Activated CD8-positive, alpha-beta T cell treated with anti-CD3 and anti-CD28 coated beads, Interleukin-2, amount 10 ng/mL, durations not matched to agents 7 days and 5 days (primary cell): Measurements from ENCODE around the gene YWHAQ. TPM values are rescaled to one million over a fixed set of nuclear protein-coding genes. Genes with fewer than 3 reads are reported as not detected.

Source experiments
- ATAC-seq: fragments of 150-1000 bp; cut with Tn5 transposase; one replicate; pipeline ENCODE4 v1.10.0; 2021; ENCODE audit warnings: moderate library complexity
- CTCF ChIA-PET: fragments of 350-600 bp; sonication (Branson Sonifier 250); formaldehyde crosslinking; loops from one replicate; lab custom pipeline; 2021; ENCODE audit warnings: antibody characterized with exemption; lab: Charles Lee
- POLR2A ChIA-PET: fragments of 350-600 bp; sonication (Branson Sonifier 250); formaldehyde crosslinking; loops from one replicate; lab custom pipeline; 2021; ENCODE audit warnings: antibody characterized with exemption; lab: Charles Lee
- DNase-seq: peaks from one replicate; pipeline ENCODE4 v3.0.0-alpha.2; 2020
- H3K27ac Mint-ChIP-seq: one replicate; pipeline ENCODE4 v1.8.0; 2021; ENCODE audit warnings: mild to moderate bottlenecking, mixed read lengths
- H3K27me3 Mint-ChIP-seq: one replicate; pipeline ENCODE4 v1.8.0; 2021; ENCODE audit warnings: low read depth, mixed read lengths
- H3K36me3 Mint-ChIP-seq: one replicate; pipeline ENCODE4 v1.8.0; 2021; ENCODE audit warnings: low read depth, mixed read lengths
- H3K4me1 Mint-ChIP-seq: one replicate; pipeline ENCODE4 v1.8.0; 2021; ENCODE audit warnings: low read depth, mixed read lengths
- H3K4me3 Mint-ChIP-seq: one replicate; pipeline ENCODE4 v1.8.0; 2021; ENCODE audit warnings: mild to moderate bottlenecking, mixed read lengths
- H3K9me3 Mint-ChIP-seq: one replicate; pipeline ENCODE4 v1.8.0; 2022; ENCODE audit warnings: mixed read lengths; ENCODE audit not compliant: insufficient read depth
- total RNA-seq, 2 experiments: library from RNA; stranded (reverse); gene quantifications; one replicate each; pipeline ENCODE4 v1.2.3, GENCODE V29; 2021

YWHAQ gene
- total RNA-seq, 2 experiments from 2014 or later = 292 to 315 TPM

DNA sequence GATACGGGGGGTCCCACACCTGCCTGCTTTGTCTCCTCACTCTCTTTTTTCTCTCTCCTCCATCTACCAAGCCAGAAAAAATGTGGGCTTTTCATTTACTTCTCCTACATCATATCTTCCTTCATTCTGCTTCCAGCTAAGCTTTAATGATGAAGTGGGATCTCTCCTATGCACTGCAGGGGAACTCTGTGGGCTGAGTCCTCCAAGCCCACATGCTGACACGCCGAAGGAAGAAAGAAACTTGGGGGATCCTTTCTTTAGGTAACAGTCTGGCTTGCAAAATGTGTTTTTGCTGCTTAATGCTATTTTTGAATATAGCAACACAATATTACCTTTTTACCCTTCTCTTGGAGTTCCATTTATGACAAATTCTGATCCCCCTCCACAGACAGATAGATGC lies 33.6 kb upstream of the YWHAQ start:
- Mint-ChIP-seq H3K9me3 (no peaks in the 10 kb centered on the region), H3K4me3 (no peak overlapping the region)
- no peak for DNase-seq

DNA sequence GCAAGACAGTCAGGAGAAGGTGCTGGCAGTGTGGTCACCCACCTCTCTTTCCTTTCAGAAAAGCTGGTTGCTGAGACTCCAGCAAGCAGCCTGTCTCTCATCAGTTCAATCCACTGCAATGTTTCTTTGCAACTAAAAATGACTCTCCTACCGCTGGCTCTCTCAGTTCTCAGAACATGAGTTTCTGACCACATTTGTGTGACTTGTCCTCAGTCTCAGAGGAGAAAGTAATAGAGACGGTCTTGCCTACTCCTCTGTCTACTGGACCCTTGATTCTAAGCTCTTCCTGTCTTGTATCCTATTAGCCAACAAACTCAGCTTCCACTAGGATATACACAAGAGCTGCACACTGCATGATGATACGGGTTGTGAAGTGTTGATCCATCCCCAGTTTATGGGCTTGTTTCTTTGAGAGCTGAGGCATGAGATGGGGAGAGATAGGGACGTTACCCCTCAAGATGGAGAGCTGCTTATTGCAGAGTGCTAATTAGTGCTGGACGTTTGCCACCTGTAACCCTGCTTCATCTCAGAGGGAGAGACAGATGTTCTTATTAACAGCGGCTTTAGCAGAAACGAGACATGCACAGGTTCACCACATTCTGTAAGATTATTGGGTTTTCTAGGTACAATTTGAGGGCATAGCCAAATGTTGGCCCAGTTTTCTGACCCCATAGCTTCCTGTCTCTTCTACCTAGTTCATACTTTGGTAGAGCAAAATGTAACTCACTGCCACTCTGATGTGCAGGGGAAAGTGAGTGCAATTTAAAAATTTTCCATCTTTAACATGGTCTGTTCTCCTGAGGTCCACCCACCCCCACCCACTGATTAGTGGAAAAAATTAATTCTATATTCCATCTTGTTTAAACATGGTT lies 32.4 kb upstream of the YWHAQ start:
- ATAC-seq (peak; percentile 47), DNase-seq (no peak)
- ChIA-PET POLR2A (interaction anchor here (1.3 to 1.4 kb wide), 2 partner anchors 32 to 33 kb away, joined by 3 to 4 read pairs; partner anchors contain the start of gene YWHAQ), CTCF (interaction anchor here (0.5 to 1.2 kb wide), 3 partner anchors 8 to 33 kb away, joined by 3 to 4 read pairs (median 3); partner anchors contain the start of gene YWHAQ)
- H3K27ac Mint-ChIP-seq = peak overlapping the region; percentile 20
- no peaks in the 10 kb centered on the region for H3K36me3 Mint-ChIP-seq
- peaks cover 15% of the 10 kb centered on the region for H3K27me3 Mint-ChIP-seq
- peaks cover 10% of the 10 kb centered on the region for H3K4me1 Mint-ChIP-seq
- no peaks in the 10 kb centered on the region for H3K9me3 Mint-ChIP-seq
- no peak overlapping the region for H3K4me3 Mint-ChIP-seq

More for the DNA sequence above, 33.6 kb upstream of the YWHAQ start:
- Mint-ChIP-seq H3K4me1 (peaks cover 10% of the 10 kb centered on the region), H3K27ac (no peak overlapping the region), H3K27me3 (peaks cover 15% of the 10 kb centered on the region), H3K36me3 (no peaks in the 10 kb centered on the region)
- ATAC-seq = no peak
- POLR2A ChIA-PET = interaction anchor here (1.2 to 1.4 kb wide), 3 partner anchors 32 to 34 kb away, joined by 3 to 4 read pairs (median 3); partner anchors contain the start of gene YWHAQ
- CTCF ChIA-PET = no interaction called here

DNA sequence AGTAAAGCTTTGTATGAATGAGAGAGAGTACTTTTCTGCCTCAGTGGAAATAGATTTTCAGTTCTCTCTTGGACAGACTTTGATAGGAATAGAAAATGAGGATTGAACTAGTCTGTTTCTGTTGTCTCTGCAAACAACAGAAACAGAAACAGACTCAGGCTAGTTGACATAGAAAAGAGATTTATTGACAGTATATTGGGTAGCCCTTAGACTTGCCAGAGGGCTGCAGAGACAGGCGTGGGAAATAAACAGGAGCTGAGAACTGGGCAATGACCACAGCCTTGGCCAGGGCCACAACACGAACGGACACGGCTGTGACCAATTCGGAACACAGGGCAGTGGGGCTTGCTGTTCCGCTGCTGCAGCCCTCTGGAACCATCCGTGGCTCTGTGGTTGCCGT lies 30.5 kb upstream of the YWHAQ start:
- Mint-ChIP-seq H3K4me3 (no peak overlapping the region), H3K36me3 (no peaks in the 10 kb centered on the region), H3K27ac (no peak overlapping the region), H3K9me3 (no peaks in the 10 kb centered on the region), H3K27me3 (peaks cover 6% of the 10 kb centered on the region), H3K4me1 (peaks cover 18% of the 10 kb centered on the region)
- DNase-seq (no peak), ATAC-seq (no peak)
- POLR2A ChIA-PET = no interaction called here
- CTCF ChIA-PET = no interaction called here

DNA sequence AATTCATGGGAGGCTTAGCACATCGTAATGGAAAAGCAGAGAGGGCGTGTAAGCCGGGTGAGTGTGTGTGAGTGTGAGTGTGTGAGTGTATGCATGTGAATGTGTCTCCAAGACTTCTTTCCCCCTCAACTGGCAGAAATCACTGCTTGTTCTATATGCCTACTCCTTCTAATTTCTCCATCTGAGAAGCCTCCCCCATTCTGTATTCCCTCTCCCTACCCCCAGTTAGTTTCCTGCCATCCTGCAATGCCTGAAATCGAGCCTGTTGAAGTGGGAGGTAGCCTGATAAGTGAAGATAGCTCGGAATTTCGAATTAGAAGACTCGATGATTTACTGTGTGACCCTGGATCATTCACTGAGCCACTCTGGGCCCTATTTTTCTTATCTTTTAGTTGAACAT lies 30.0 kb upstream of the YWHAQ start:
- Mint-ChIP-seq H3K9me3 (no peaks in the 10 kb centered on the region), H3K4me3 (no peak overlapping the region), H3K27ac (no peak overlapping the region), H3K36me3 (no peaks in the 10 kb centered on the region), H3K27me3 (peaks cover 5% of the 10 kb centered on the region), H3K4me1 (peaks cover 22% of the 10 kb centered on the region)
- POLR2A ChIA-PET = no interaction called here
- CTCF ChIA-PET = no interaction called here
- ATAC-seq (no peak), DNase-seq (no peak)

DNA sequence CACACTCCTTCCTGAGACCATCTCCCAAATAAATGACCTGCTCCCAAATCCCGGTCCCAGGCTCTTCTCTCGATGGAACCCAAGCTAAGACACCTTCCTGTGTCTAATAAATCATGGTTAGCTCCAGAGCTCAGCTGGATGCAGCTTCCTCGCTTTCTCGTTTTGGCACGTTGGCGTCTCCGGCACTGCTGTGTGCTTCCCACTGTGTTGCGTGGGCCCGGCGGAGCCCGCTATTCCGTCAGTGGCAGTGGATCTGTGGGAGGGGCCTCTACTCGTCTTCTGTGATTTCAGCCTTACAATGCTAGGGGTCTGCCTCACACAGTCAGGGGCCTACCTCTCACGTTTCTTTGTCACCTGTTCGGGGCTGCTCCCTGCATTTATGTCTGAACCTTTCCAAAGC lies 29.4 kb upstream of the YWHAQ start:
- Mint-ChIP-seq H3K9me3 (no peaks in the 10 kb centered on the region), H3K4me3 (no peak overlapping the region), H3K27me3 (peaks cover 4% of the 10 kb centered on the region), H3K4me1 (peaks cover 28% of the 10 kb centered on the region), H3K36me3 (no peaks in the 10 kb centered on the region), H3K27ac (no peak overlapping the region)
- ChIA-PET POLR2A (no interaction called here), CTCF (no interaction called here)
- DNase-seq (no peak), ATAC-seq (no peak)

DNA sequence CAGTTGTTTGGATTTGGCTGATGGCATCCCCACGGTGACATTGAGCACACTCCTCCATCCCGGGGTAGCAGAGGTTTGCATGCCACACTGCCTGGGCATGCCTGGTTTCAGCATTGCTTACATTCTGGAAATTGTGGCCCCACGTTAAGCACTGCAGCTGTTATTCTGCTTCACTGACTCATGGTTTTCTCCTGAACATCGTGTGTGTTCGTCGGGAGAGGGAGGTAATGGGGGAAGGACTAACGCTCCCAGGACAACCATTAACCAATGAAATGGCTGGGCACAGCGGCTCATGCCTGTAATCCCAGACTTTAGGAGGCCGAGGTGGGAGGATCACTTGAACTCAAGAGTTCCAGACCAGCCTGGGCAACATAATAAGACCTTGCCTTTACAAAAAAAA lies 28.2 kb upstream of the YWHAQ start:
- H3K27ac Mint-ChIP-seq = no peak overlapping the region
- no peaks in the 10 kb centered on the region for H3K9me3 Mint-ChIP-seq
- no peaks in the 10 kb centered on the region for H3K36me3 Mint-ChIP-seq
- ChIA-PET POLR2A (no interaction called here), CTCF (no interaction called here)
- peaks cover 32% of the 10 kb centered on the region for H3K4me1 Mint-ChIP-seq
- DNase-seq (no peak), ATAC-seq (no peak)
- H3K4me3 Mint-ChIP-seq = no peak overlapping the region
- peaks cover 3% of the 10 kb centered on the region for H3K27me3 Mint-ChIP-seq

DNA sequence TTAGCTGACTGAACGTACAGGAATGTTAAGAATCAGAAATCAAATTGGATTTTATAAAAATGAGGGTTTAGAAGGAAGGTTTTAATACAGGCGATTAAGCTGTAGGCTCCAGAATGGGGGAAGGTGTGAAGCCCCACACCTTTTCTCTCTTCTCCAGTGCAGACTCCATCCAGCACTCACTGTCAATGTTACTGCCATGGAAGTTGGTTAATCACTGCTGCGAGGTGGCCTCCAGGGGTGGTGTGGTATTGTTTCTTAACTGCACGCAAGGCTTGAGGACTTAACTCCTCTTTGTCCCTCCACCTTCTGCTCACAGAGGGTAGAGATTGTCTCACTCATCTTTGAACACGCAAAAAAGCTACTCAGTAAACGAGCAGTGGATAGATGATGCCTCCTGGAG lies 26.9 kb upstream of the YWHAQ start:
- ATAC-seq (no peak), DNase-seq (no peak)
- CTCF ChIA-PET = interaction anchor here (1.2 to 1.6 kb wide), 5 partner anchors 10 to 142 kb away, joined by 3 to 6 read pairs (median 4); no protein-coding TSS in a partner anchor
- H3K4me3 Mint-ChIP-seq = no peak overlapping the region
- no peak overlapping the region for H3K27ac Mint-ChIP-seq
- peaks cover 5% of the 10 kb centered on the region for H3K27me3 Mint-ChIP-seq
- POLR2A ChIA-PET = interaction anchor here (0.5 to 4.3 kb wide), 2 partner anchors 27 to 43 kb away, joined by 3 to 35 read pairs; partner anchors contain the start of gene YWHAQ
- peaks cover 26% of the 10 kb centered on the region for H3K4me1 Mint-ChIP-seq
- H3K9me3 Mint-ChIP-seq = no peaks in the 10 kb centered on the region
- H3K36me3 Mint-ChIP-seq = no peaks in the 10 kb centered on the region

DNA sequence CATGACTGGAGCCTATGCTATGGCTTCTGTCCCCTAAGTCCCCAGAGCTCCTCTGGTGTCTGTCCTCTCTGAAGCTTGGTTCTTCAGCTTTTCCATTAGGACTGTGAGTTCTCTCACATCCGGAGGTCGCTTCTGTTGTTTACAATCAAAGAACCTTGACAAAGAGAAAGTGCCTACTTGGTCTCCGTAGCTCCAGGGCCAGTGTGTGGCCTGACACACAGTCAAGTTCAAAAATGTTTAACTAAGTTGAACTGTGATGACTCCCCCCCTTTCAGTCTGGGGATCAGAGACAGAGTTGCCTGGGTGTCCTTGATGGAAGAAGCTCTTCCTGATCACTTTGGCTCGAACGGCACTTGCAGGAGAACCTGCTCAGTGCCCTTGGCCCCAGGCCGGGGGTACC lies 26.3 kb upstream of the YWHAQ start:
- no peaks in the 10 kb centered on the region for H3K9me3 Mint-ChIP-seq
- ChIA-PET POLR2A (interaction anchor here (0.5 to 4.3 kb wide), 2 partner anchors 27 to 42 kb away, joined by 3 to 35 read pairs; partner anchors contain the start of gene YWHAQ), CTCF (interaction anchor here (1.2 to 1.6 kb wide), 5 partner anchors 10 to 142 kb away, joined by 3 to 6 read pairs (median 4); no protein-coding TSS in a partner anchor)
- DNase-seq (no peak), ATAC-seq (no peak)
- H3K4me1 Mint-ChIP-seq = peaks cover 25% of the 10 kb centered on the region
- no peaks in the 10 kb centered on the region for H3K36me3 Mint-ChIP-seq
- H3K27me3 Mint-ChIP-seq = peaks cover 9% of the 10 kb centered on the region
- no peak overlapping the region for H3K4me3 Mint-ChIP-seq
- H3K27ac Mint-ChIP-seq = no peak overlapping the region

DNA sequence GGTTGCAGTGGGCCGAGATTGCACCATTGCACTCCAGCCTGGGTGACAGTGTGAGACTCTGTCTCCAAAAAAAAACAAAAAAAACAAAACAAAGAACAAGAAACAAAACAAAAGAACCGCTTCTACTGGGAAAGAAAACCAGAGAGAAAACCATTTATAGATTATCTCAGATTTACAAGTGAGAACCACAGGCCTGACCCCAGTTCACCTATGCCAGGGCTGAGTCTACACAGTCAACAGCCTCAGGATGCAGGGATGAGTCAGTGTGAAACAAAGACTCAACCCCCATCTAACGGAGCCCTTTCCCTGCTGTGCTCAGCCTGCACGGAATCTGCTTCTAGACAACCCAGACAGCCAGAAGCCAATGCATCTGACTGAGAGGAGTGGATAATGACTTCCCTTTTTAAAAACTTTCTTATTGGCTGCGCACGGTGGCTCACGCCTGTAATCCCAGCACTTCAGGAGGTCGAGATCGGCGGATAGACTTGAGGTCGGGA lies 25.5 kb upstream of the YWHAQ start:
- peak; percentile 72 for DNase-seq
- ChIA-PET POLR2A (interaction anchor here (4.3 kb wide), 1 partner anchor 26 kb away, joined by 35 read pairs; the partner anchor contains the start of gene YWHAQ), CTCF (interaction anchor here (1.4 to 1.6 kb wide), 2 partner anchors 9 to 47 kb away, joined by 4 read pairs; no protein-coding TSS in a partner anchor)
- no peaks in the 10 kb centered on the region for H3K9me3 Mint-ChIP-seq
- H3K4me1 Mint-ChIP-seq = peaks cover 25% of the 10 kb centered on the region
- H3K27ac Mint-ChIP-seq = peak overlapping the region; percentile 17
- H3K27me3 Mint-ChIP-seq = peaks cover 15% of the 10 kb centered on the region
- H3K36me3 Mint-ChIP-seq = no peaks in the 10 kb centered on the region
- peak; percentile 87 for ATAC-seq
- no peak overlapping the region for H3K4me3 Mint-ChIP-seq

DNA sequence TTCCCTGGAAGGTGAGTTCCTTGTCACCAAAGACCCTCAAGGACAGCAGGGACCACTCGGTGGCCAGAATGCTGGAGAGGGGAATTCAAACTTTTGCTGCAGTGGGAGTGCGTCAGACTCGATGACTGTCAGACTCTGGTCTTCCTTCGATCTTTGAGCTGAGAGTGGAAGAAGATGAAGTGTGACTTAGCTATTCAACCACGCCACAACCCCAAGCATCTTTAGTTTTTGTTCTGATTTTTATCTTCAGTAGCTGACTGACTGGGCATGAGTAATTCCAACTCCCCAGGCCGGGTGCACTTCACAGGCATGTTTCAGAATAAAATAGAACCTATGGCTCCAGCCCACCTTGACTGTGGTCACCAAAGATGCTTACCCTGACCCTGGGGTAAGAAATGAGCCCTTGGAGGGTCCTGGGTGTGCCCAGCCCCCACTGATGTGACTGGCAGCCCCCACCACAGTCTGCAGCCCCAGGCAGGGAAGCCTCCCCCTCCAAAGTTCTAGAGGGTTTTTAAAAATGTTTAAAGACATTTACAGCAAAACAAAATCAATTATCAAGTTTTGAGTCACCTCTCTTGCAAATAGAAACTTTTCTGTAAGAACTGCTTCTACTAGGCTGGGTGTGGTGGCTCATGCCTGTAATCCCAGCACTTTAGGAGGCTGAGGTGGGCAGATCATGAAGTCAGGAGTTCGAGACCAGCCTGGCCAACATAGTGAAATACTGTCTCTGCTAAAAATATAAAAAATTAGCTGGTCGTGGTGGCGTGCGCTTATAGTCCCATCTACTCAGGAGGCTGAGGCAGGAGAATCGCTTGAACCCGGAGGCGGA lies 24.9 kb upstream of the YWHAQ start:
- ChIA-PET CTCF (interaction anchor here (0.8 to 1.4 kb wide), 5 partner anchors 8 to 442 kb away, joined by 3 to 4 read pairs (median 3); partner anchors contain the start of gene YWHAQ), POLR2A (interaction anchor here (1.0 to 4.3 kb wide), 7 partner anchors 18 to 100 kb away, joined by 3 to 35 read pairs (median 4); partner anchors contain the start of genes ADAM17 and YWHAQ)
- Mint-ChIP-seq H3K4me1 (peaks cover 29% of the 10 kb centered on the region), H3K4me3 (no peak overlapping the region), H3K27ac (peak overlapping the region; percentile 71), H3K36me3 (no peaks in the 10 kb centered on the region), H3K9me3 (no peaks in the 10 kb centered on the region), H3K27me3 (peaks cover 19% of the 10 kb centered on the region)
- DNase-seq = peak; percentile 68
- ATAC-seq = peak; percentile 75
